ENCODE measurements around the gene NMUR2.

Gene NMUR2, protein sequence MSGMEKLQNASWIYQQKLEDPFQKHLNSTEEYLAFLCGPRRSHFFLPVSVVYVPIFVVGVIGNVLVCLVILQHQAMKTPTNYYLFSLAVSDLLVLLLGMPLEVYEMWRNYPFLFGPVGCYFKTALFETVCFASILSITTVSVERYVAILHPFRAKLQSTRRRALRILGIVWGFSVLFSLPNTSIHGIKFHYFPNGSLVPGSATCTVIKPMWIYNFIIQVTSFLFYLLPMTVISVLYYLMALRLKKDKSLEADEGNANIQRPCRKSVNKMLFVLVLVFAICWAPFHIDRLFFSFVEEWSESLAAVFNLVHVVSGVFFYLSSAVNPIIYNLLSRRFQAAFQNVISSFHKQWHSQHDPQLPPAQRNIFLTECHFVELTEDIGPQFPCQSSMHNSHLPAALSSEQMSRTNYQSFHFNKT

DNA sequence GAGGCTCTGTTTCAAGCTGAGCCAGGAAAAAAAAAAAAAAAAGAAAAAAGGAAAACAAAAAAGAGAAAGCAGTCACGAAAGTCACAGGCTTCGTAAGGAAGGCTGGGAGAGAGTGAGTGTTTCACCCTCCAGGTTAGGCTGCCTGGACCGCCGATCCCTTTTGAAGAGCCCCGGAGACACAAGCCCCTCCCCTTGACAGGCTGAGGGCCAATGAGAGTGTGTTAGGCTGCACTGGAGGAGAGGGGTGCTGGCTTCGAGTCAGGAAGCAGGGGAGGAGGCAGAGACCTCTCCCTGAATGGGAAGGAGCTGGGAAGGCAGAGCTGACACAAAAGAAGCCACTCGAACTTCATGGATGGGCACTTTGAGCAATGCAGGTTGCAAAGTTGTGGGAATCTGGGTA lies at the start of gene NMUR2:
Gene NMUR2 (minus strand): TSS at position 135 of the 400 bp plus-strand sequence. CDS start 166 bp downstream, outside the sequence.
- H3K4me3 ChIP-seq (ENCODE audit: low read depth, low read length), result no peak within 1 kb of the TSS
- TF ChIP-seq, protein P1, sequence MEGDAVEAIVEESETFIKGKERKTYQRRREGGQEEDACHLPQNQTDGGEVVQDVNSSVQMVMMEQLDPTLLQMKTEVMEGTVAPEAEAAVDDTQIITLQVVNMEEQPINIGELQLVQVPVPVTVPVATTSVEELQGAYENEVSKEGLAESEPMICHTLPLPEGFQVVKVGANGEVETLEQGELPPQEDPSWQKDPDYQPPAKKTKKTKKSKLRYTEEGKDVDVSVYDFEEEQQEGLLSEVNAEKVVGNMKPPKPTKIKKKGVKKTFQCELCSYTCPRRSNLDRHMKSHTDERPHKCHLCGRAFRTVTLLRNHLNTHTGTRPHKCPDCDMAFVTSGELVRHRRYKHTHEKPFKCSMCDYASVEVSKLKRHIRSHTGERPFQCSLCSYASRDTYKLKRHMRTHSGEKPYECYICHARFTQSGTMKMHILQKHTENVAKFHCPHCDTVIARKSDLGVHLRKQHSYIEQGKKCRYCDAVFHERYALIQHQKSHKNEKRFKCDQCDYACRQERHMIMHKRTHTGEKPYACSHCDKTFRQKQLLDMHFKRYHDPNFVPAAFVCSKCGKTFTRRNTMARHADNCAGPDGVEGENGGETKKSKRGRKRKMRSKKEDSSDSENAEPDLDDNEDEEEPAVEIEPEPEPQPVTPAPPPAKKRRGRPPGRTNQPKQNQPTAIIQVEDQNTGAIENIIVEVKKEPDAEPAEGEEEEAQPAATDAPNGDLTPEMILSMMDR (IDR thresholded peaks at IDR 0.05; ENCODE audit: insufficient read depth, low read length, missing control alignments), result no peak
- CTCF ChIA-PET, result no interaction called here
- no peak for DNase-seq (ENCODE audit: low read depth, low spot score)
- POLR2A ChIA-PET, result no interaction called here

DNA sequence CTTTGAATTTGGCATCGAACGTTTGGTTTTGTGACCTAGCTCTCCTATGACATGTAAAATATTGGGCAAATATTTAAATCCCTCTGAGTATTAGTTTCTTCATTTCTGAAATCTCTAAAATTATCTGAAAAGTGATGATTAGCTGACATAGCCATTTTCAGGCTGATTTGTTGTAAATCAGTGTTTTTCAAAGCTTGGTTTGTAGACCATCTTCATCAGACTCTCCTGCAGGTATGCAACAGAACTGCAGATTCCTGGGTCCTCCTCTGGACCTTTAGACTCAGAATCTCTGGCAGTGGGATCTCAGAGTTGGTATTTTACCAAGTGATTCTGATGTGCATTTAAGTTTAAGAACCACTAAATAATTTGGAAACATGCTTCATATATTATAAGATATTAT lies 38.9 kb upstream of the NMUR2 start:
- TF ChIP-seq, protein P1 (IDR thresholded peaks at IDR 0.05; ENCODE audit: insufficient read depth, low read length, missing control alignments), result no peak

DNA sequence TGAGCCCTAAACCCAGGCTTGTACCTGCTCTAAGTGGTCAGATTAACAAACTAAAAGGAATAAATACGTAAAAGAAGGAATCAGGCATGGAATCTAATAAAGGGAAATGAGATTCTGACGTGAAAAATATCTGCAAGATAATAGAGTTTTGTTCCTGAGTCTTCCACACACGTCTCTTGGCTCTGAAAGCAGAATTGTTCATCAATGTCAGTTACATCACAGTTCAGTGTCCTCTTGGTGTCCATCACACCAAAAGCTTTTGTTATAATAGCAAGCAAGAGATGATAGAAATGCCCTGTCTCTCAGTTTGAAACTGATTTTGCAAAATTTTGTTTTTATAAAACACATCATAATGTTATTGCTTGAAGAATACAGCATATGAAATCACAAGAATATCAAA lies 34.7 kb upstream of the NMUR2 start:
- TF ChIP-seq, protein P1 (IDR thresholded peaks at IDR 0.05; ENCODE audit: insufficient read depth, low read length, missing control alignments), result no peak
- no peak for DNase-seq (ENCODE audit: low read depth, low spot score)
- POLR2A ChIA-PET, result no interaction called here
- H3K4me3 ChIP-seq (ENCODE audit: low read depth, low read length), result no peak overlapping the region
- CTCF ChIA-PET, result no interaction called here

More for the DNA sequence above, 38.9 kb upstream of the NMUR2 start:
- no peak overlapping the region for H3K4me3 ChIP-seq (ENCODE audit: low read depth, low read length)
- ChIA-PET POLR2A (no interaction called here), CTCF (no interaction called here)
- DNase-seq (ENCODE audit: low read depth, low spot score), result no peak

DNA sequence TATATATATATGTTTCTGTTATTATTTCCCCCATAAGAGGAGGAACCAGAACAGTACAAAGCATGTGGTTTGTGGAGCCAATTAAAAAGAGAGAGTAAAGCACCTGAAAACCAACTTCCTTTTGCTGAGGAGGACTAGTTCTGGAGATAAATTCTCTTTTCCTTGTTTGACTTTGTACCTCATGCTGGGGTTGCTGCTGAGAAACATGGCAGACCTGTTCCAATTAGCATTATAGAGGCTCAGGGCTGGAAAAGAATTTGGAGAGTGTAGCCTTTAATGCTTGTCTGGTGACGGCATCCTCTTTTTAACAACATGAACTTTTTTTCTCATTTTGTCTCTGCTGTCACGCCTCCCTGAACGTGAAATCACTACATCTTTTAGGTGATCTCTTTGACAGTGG lies 32.8 kb upstream of the NMUR2 start:
- CTCF ChIA-PET, result no interaction called here
- DNase-seq (ENCODE audit: low read depth, low spot score), result no peak
- POLR2A ChIA-PET, result no interaction called here
- TF ChIP-seq, protein P1 (IDR thresholded peaks at IDR 0.05; ENCODE audit: insufficient read depth, low read length, missing control alignments), result no peak
- no peak overlapping the region for H3K4me3 ChIP-seq (ENCODE audit: low read depth, low read length)

DNA sequence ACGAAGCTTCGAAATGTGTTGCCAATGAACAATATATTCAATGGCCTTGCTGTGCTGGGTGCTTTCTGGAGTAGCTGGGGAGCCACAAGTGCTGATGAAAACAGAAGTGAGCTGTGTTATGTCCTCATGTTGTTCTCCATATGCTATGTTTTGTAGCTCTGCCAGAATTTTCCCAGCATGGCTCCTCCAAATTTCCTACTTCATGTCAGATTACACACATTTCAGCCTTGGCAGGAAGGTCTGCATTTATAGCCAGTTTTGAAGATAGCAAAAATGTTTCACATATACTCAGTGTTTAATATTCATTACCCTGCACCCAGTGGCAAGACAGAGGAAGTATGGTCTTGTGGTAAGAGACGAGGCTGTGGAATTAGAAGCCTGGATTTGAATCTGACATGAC lies 22.6 kb upstream of the NMUR2 start:
- POLR2A ChIA-PET, result no interaction called here

DNA sequence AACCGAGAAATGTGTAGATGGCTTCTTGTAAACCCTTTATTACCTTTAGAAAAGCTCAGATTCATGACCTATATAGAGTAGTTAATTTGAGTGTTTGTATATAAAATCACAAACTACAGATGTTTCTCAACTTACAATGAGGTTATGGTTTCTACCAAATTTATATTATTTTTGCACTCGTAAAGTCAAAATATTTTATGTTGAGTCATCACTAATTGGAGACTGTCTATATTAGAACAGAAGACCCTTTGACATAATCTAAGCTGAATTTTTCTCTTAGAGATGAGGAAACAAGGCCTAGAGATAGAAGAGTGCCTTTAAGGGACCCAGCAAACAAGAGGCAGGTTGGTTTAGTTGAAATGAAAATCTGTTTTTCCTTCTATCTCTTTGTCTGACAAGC lies 20.0 kb upstream of the NMUR2 start:
- ChIA-PET POLR2A (no interaction called here), CTCF (no interaction called here)
- H3K4me3 ChIP-seq (ENCODE audit: low read depth, low read length), result no peak overlapping the region
- DNase-seq (ENCODE audit: low read depth, low spot score), result no peak
- TF ChIP-seq, protein P1 (IDR thresholded peaks at IDR 0.05; ENCODE audit: insufficient read depth, low read length, missing control alignments), result no peak

More for the DNA sequence above, 22.6 kb upstream of the NMUR2 start:
- no peak for DNase-seq (ENCODE audit: low read depth, low spot score)
- TF ChIP-seq, protein P1 (IDR thresholded peaks at IDR 0.05; ENCODE audit: insufficient read depth, low read length, missing control alignments), result no peak
- CTCF ChIA-PET, result no interaction called here
- H3K4me3 ChIP-seq (ENCODE audit: low read depth, low read length), result no peak overlapping the region

Data from AG04449 (cell line).